Endothelial cell of umbilical vein (primary cell): Measurements from ENCODE around the gene GRAMD4.

ENCODE experiments used
- CTCF ChIP-seq, 2 donors: IDR thresholded peaks; 1 replicate in 1 of 2; 2 replicates in 1 of 2; pipeline ENCODE4 v1.5.1; 2011; ENCODE audit warnings: low read length in 2 of 2, mild to moderate bottlenecking in 2 of 2, moderate library complexity in 2 of 2, control low read depth in 1 of 2, inconsistent platforms in 1 of 2, low read depth in 1 of 2; ENCODE audit not compliant: insufficient read depth in 1 of 2; ENCODE audit errors: extremely low read depth in 1 of 2
- EZH2 ChIP-seq: IDR thresholded peaks from 2 replicates; pipeline ENCODE4 v1.6.1; 2012; ENCODE audit warnings: borderline replicate concordance, low read depth, mild to moderate bottlenecking, moderate library complexity, low read length, inconsistent platforms; ENCODE audit not compliant: severe bottlenecking
- FOS ChIP-seq: IDR thresholded peaks from 2 replicates; pipeline ENCODE4 v1.6.1; 2011; ENCODE audit warnings: mild to moderate bottlenecking, low read length, moderate library complexity, borderline replicate concordance; ENCODE audit not compliant: insufficient read depth
- GATA2 ChIP-seq: IDR thresholded peaks from 2 replicates; pipeline ENCODE4 v1.7.0; 2011; ENCODE audit warnings: low read depth, mild to moderate bottlenecking, moderate library complexity, mixed read lengths, low read length; ENCODE audit not compliant: insufficient read length, insufficient read depth
- JUN ChIP-seq: IDR thresholded peaks from 2 replicates; pipeline ENCODE4 v1.6.1; 2011; ENCODE audit warnings: borderline replicate concordance, low read depth; ENCODE audit not compliant: insufficient read length, insufficient read depth
- MAX ChIP-seq: IDR thresholded peaks from 2 replicates; pipeline ENCODE4 v1.6.1; 2011; ENCODE audit not compliant: insufficient read depth, insufficient read length
- MYC ChIP-seq: IDR thresholded peaks from one replicate; pipeline ENCODE4 v1.6.1; 2011; ENCODE audit warnings: mild to moderate bottlenecking, low read depth, low read length
- POLR2A ChIP-seq: IDR thresholded peaks from 2 replicates; pipeline ENCODE4 v1.6.1; 2012; ENCODE audit warnings: low read depth, mild to moderate bottlenecking, control low read depth, low read length
- POLR2AphosphoS5 ChIP-seq: IDR thresholded peaks from 2 replicates; pipeline ENCODE4 v1.6.1; 2012; ENCODE audit warnings: low read depth, mild to moderate bottlenecking, control low read depth, low read length, moderate library complexity; ENCODE audit not compliant: insufficient read depth

GRCh38 chr22:46684706-46685105, 64.5 kb downstream of the GRAMD4 start:
- TF ChIP-seq CTCF (IDR thresholded peaks at IDR 0.05; ENCODE audit: extremely low read depth in 1 of 2, insufficient read depth in 1 of 2, low read depth in 1 of 2, low read length in 2 of 2) = no peak
- TF ChIP-seq EZH2 = no peak
- no peak for TF ChIP-seq POLR2A
- TF ChIP-seq POLR2AphosphoS5 = no peak
- TF ChIP-seq JUN = no peak
- no peak for TF ChIP-seq GATA2
- TF ChIP-seq MYC = no peak
- TF ChIP-seq MAX = no peak
- no peak for TF ChIP-seq FOS
